ENCODE measurements around the gene PAFAH1B1.

PAFAH1B1 gene

GRCh38 chr17:2704031-2704889, 110.8 kb downstream of the PAFAH1B1 start:
- FAIRE-seq, result no peak

GRCh38 chr17:2704890-2705248, 111.4 kb downstream of the PAFAH1B1 start:
- FAIRE-seq, result no peak

GRCh38 chr17:2705263-2705662, 111.8 kb downstream of the PAFAH1B1 start:
- no peak for FAIRE-seq

GRCh38 chr17:2705888-2706795, 112.7 kb downstream of the PAFAH1B1 start:
- FAIRE-seq, result no peak

GRCh38 chr17:2706911-2707510, 113.6 kb downstream of the PAFAH1B1 start:
- no peak for FAIRE-seq

- FAIRE-seq, result no peak
Measured at GRCh38 chr17:2707721-2708584, 114.5 kb downstream of the PAFAH1B1 start.

GRCh38 chr17:2708585-2709182, 115.2 kb downstream of the PAFAH1B1 start:
- no peak for FAIRE-seq

- no peak for FAIRE-seq
Measured at GRCh38 chr17:2709183-2709661, 115.8 kb downstream of the PAFAH1B1 start.

GRCh38 chr17:2710071-2710802, 116.8 kb downstream of the PAFAH1B1 start:
- FAIRE-seq, result no peak

- FAIRE-seq, result no peak
Measured at GRCh38 chr17:2710803-2711607, 117.6 kb downstream of the PAFAH1B1 start.

GRCh38 chr17:2711608-2712299, 118.3 kb downstream of the PAFAH1B1 start, which contains the start of gene CLUH:
Gene CLUH, minus strand, starts transcription at chr17:2711764. Its CDS starts 103 bp downstream, at chr17:2711661.
- no peak for FAIRE-seq

- no peak for FAIRE-seq
Measured at GRCh38 chr17:2712300-2713043, 119.0 kb downstream of the PAFAH1B1 start.

- FAIRE-seq, result no peak
Measured at GRCh38 chr17:2713881-2714280, 120.4 kb downstream of the PAFAH1B1 start.

- no peak for FAIRE-seq
Measured at GRCh38 chr17:2716649-2717048, 123.2 kb downstream of the PAFAH1B1 start.

GRCh38 chr17:2718150-2718938, 124.9 kb downstream of the PAFAH1B1 start:
- no peak for FAIRE-seq

- no peak for FAIRE-seq
Measured at GRCh38 chr17:2719861-2720260, 126.4 kb downstream of the PAFAH1B1 start.

- FAIRE-seq, result no peak
Measured at GRCh38 chr17:2721603-2722002, 128.1 kb downstream of the PAFAH1B1 start.

GRCh38 chr17:2722611-2723010, 129.2 kb downstream of the PAFAH1B1 start:
- no peak for FAIRE-seq

All from colon (tissue), 2 donors.